Smooth muscle cell (in vitro differentiated cells): ENCODE measurements around the gene MYLK. TPM values are rescaled to one million over a fixed set of nuclear protein-coding genes. Genes with fewer than 3 reads are reported as not detected.

ENCODE experiments used
- DNase-seq: peaks from one replicate; lab custom pipeline; 2025; ENCODE audit not compliant: unreplicated experiment; lab: John Stamatoyannopoulos, UW
- H2AFZ ChIP-seq: fragments of 200-600 bp; sonication (generic); 2 replicates; pipeline ENCODE4 v1.6.0; 2016; ENCODE audit warnings: antibody characterized with exemption, low read depth, mild to moderate bottlenecking
- H3F3A ChIP-seq: fragments of 200-600 bp; sonication (generic); 2 replicates; pipeline ENCODE4 v1.6.0; 2017; ENCODE audit warnings: antibody characterized with exemption, low read depth
- H3K27ac ChIP-seq: fragments of 200-600 bp; sonication (generic); 2 replicates; pipeline ENCODE4 v1.5.1; 2016; ENCODE audit warnings: low read depth, mild to moderate bottlenecking
- H3K27me3 ChIP-seq: fragments of 200-600 bp; sonication (generic); 2 replicates; pipeline ENCODE4 v1.6.1; 2016; ENCODE audit warnings: low read depth, mild to moderate bottlenecking
- H3K36me3 ChIP-seq: fragments of 200-600 bp; sonication (generic); 2 replicates; pipeline ENCODE4 v1.5.1; 2016; ENCODE audit warnings: low read depth
- H3K4me1 ChIP-seq: fragments of 200-600 bp; sonication (generic); 2 replicates; pipeline ENCODE4 v1.5.1; 2016; ENCODE audit warnings: low read depth
- H3K4me2 ChIP-seq: fragments of 200-600 bp; sonication (generic); 2 replicates; pipeline ENCODE4 v1.6.0; 2016; ENCODE audit warnings: mild to moderate bottlenecking
- H3K4me3 ChIP-seq: fragments of 200-600 bp; sonication (generic); 2 replicates; pipeline ENCODE4 v1.5.1; 2016; ENCODE audit warnings: mild to moderate bottlenecking
- H3K79me2 ChIP-seq: fragments of 200-600 bp; sonication (generic); 2 replicates; pipeline ENCODE4 v1.6.0; 2016; ENCODE audit warnings: low read depth, mild to moderate bottlenecking
- H3K9ac ChIP-seq: fragments of 200-600 bp; sonication (generic); 2 replicates; pipeline ENCODE4 v1.6.0; 2016; ENCODE audit warnings: low read depth
- H3K9me3 ChIP-seq: fragments of 200-600 bp; sonication (generic); replicated peaks from 2 replicates; pipeline ENCODE4 v1.5.1; 2016; ENCODE audit warnings: low read depth
- H4K20me1 ChIP-seq: fragments of 200-600 bp; sonication (generic); 2 replicates; pipeline ENCODE4 v1.6.0; 2016; ENCODE audit warnings: low read depth
- WGBS: methylation state at CpG from one replicate; pipeline ENCODE4 v1.1.7; 2016; ENCODE audit warnings: low lambda C conversion rate; 5-methylcytosine and 5-hydroxymethylcytosine counted together
- polyA plus RNA-seq: library from polyadenylated mRNA; unstranded; fragments of >200 nt; fragmentation: Nextera tagmentation; extraction: Ambion mirVana; gene quantifications from 2 replicates; pipeline ENCODE4 v1.2.1, GENCODE V29; 2016
- total RNA-seq: library from RNA; depleted of rRNA; stranded (reverse); fragments of >200 nt; gene quantifications from 2 replicates; pipeline ENCODE4 v1.2.3, GENCODE V29; 2014
- TF ChIP-seq, protein P1 (sequence below): fragments of 200-600 bp; sonication (generic); IDR thresholded peaks from 2 replicates; pipeline ENCODE4 v1.5.1; 2017; ENCODE audit warnings: borderline replicate concordance, mild to moderate bottlenecking, antibody characterized with exemption; ENCODE audit not compliant: insufficient read depth, poor library complexity, severe bottlenecking

Gene MYLK
- total and polyA plus RNA-seq, 2 experiments from 2014 or later: 13.6 to 25.5 TPM

DNA sequence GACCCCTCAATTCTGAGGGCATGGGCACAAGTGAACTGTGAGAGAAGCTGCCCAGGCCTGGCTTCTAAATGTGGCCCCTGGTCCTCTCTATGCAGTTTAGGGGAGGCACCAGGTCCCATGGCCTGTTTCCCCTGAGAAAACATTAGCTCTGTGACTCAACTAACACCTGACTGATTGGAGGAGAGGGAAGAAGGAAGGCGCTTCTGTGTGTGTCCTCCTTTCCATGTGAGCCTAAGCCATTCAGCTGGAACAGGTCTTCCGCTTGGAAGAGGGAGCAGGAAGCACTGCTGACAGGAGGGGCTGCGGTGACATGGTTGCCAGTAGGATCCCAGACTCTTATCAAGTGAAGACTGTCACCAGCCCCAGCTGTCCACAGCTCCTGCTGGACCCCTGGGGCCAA lies 79.5 kb downstream of the MYLK start:
- Histone ChIP-seq H3K9me3 (no peaks in the 10 kb centered on the region), H3K4me1 (peaks cover 16% of the 10 kb centered on the region), H3K27me3 (no peaks in the 10 kb centered on the region), H3K4me2 (no peak overlapping the region), H4K20me1 (no peaks in the 10 kb centered on the region), H3K27ac (no peak overlapping the region), H2AFZ (no peak overlapping the region), H3K4me3 (no peak overlapping the region), H3K36me3 (no peaks in the 10 kb centered on the region), H3K79me2 (no peaks in the 10 kb centered on the region), H3K9ac (no peak overlapping the region), H3F3A (no peaks in the 10 kb centered on the region)
- TF ChIP-seq, protein P1, sequence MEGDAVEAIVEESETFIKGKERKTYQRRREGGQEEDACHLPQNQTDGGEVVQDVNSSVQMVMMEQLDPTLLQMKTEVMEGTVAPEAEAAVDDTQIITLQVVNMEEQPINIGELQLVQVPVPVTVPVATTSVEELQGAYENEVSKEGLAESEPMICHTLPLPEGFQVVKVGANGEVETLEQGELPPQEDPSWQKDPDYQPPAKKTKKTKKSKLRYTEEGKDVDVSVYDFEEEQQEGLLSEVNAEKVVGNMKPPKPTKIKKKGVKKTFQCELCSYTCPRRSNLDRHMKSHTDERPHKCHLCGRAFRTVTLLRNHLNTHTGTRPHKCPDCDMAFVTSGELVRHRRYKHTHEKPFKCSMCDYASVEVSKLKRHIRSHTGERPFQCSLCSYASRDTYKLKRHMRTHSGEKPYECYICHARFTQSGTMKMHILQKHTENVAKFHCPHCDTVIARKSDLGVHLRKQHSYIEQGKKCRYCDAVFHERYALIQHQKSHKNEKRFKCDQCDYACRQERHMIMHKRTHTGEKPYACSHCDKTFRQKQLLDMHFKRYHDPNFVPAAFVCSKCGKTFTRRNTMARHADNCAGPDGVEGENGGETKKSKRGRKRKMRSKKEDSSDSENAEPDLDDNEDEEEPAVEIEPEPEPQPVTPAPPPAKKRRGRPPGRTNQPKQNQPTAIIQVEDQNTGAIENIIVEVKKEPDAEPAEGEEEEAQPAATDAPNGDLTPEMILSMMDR: no peak
- DNase-seq: no peak
- WGBS: 92% methylated on average over 3 of the region's 3 CpGs

DNA sequence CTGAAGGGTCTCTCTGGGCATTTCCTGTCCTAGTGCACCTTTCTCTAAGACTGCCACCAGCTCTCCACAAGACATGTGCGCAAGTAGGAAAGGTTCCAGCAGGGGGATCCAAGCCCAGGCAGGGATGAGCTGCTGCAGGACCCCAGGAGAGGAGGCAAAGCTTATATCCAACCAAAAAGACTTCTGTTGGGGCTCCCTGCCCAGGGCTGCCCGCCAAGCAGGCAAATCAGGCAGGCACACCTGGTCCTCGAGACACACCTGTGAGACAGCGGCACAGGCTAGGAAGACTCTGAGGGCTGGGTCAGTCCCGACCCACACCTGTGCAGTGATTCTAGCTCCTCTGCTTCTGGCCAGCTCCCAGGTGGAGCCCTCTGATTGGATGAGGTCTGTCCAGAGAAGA lies 80.6 kb downstream of the MYLK start:
- Histone ChIP-seq H3K9ac (no peak overlapping the region), H3K4me3 (no peak overlapping the region), H2AFZ (no peak overlapping the region), H3K4me2 (no peak overlapping the region), H3K4me1 (peaks cover 26% of the 10 kb centered on the region), H3K79me2 (no peaks in the 10 kb centered on the region), H4K20me1 (no peaks in the 10 kb centered on the region), H3K27me3 (no peaks in the 10 kb centered on the region), H3K27ac (no peak overlapping the region), H3F3A (no peaks in the 10 kb centered on the region), H3K36me3 (no peaks in the 10 kb centered on the region), H3K9me3 (no peaks in the 10 kb centered on the region)
- DNase-seq: no peak
- WGBS: 73% methylated on average over 5 of the region's 5 CpGs
- TF ChIP-seq, protein P1: no peak

DNA sequence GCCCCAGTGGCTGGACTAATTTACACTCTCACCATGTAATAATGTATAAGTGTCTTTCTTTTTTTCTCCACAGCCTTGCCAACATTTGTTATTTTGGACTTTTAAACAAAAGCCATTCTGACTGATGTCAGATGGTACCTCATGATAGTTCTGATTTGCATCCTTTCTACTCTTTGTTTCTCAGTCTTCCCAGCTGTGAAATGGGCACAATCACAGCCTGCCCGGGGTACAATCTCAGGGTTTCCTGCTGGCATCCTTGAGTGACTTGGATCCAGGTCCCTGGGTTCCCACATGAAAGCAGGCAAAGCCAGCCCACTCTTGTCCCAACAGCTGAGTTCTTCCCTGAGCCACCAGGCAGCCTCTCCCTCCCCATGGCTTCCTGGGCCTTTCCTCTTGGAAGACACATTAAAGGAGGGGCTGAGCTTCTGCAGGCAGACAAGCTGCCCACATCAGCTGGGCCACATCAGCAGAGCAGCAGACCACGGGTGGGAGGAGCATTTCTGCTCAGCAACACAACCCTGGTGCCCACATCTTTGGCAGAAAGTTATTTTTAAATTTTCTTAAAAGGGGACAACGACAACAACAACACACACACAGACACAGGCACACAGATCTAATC lies 82.0 kb downstream of the MYLK start:
- H3K36me3 ChIP-seq: no peaks in the 10 kb centered on the region
- TF ChIP-seq, protein P1: no peak
- no peak overlapping the region for H3K4me3 ChIP-seq
- DNase-seq: no peak
- H3K9me3 ChIP-seq: no peaks in the 10 kb centered on the region
- H4K20me1 ChIP-seq: no peaks in the 10 kb centered on the region
- WGBS: 78% methylated on average over 3 of the region's 3 CpGs
- H3K9ac ChIP-seq: no peak overlapping the region
- H3K4me2 ChIP-seq: no peak overlapping the region
- peaks cover 26% of the 10 kb centered on the region for H3K4me1 ChIP-seq
- no peak overlapping the region for H3K27ac ChIP-seq
- H3F3A ChIP-seq: no peaks in the 10 kb centered on the region
- H2AFZ ChIP-seq: no peak overlapping the region
- H3K79me2 ChIP-seq: no peaks in the 10 kb centered on the region
- no peaks in the 10 kb centered on the region for H3K27me3 ChIP-seq

DNA sequence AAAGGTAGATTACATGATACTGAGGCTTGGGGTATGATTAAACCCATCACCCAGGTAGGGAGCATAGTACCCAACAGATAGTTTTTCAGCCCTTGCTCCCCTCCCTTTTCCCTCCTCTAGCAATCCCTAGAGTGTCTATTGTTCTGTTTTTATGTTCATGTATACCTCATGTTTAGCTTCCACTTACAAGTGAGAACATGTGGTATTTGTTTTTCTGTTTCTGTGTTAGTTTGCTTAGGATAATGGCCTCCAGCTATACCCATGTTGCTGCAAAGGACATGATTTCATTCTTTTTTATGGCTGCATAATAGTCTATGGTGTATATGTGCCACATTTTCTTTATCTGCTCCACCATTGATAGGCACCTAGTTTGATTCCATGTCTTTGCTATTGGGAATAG lies 82.7 kb downstream of the MYLK start:
- Histone ChIP-seq H4K20me1 (no peaks in the 10 kb centered on the region), H3K9me3 (no peaks in the 10 kb centered on the region), H3F3A (no peaks in the 10 kb centered on the region), H3K4me1 (peaks cover 26% of the 10 kb centered on the region), H3K27ac (no peak overlapping the region), H3K27me3 (no peaks in the 10 kb centered on the region), H3K4me3 (no peak overlapping the region), H3K36me3 (no peaks in the 10 kb centered on the region), H3K79me2 (no peaks in the 10 kb centered on the region), H2AFZ (no peak overlapping the region), H3K4me2 (no peak overlapping the region), H3K9ac (no peak overlapping the region)
- TF ChIP-seq, protein P1: no peak
- no peak for DNase-seq
